T47D (cell line): Measurements from ENCODE around the gene ACER1.
A peak's percentile ranks its signal among the peaks of the same experiment; 100 is the strongest.
"Not testable (repeated sequence)": the region's sequence is repeated elsewhere in the genome, so short reads cannot be mapped to it uniquely, and the experiment has no call there.

ENCODE experiments used
- DNase-seq, 2 experiments: peaks; one replicate each; pipeline versions ENCODE4 v3.0.0 to v3.0.0-alpha.2; 2011 to 2012; ENCODE audit warnings: low read depth in 1 of 2, low spot score in 1 of 2
- JUND ChIP-seq: IDR thresholded peaks from 2 replicates; pipeline ENCODE4 v1.6.1; 2012; ENCODE audit warnings: low read depth
- in situ Hi-C: cut with HindIII; loops from 2 replicates; pipeline ENCODE4 v1.10.0; 2016; ENCODE audit warnings: low sequenced_read_pairs, low pct_unique_long_range_greater_than_20kb

ACER1 gene

GRCh38 chr19:6372594-6373095 lies 39.2 kb upstream of the ACER1 start, which contains the start of gene ALKBH7:
Gene ALKBH7 (plus strand): TSS chr19:6372794. CDS start chr19:6372821, 27 bp downstream.
- in situ Hi-C loops = no loop called here
- no peak for TF ChIP-seq JUND
- DNase-seq = peak in 1 of 2 experiments; percentile 99

GRCh38 chr19:6364353-6364752 lies 30.9 kb upstream of the ACER1 start:
- TF ChIP-seq JUND = no peak
- no peak for DNase-seq
- in situ Hi-C loops = no loop called here

- in situ Hi-C loops = no loop called here
- TF ChIP-seq JUND = no peak
- no peak for DNase-seq
Observed at GRCh38 chr19:6362351-6362801, 29.0 kb upstream of the ACER1 start.

GRCh38 chr19:6362027-6362350 lies 28.6 kb upstream of the ACER1 start:
- in situ Hi-C loops = no loop called here
- no peak for DNase-seq
- TF ChIP-seq JUND = no peak

GRCh38 chr19:6360857-6361216 lies 27.4 kb upstream of the ACER1 start:
- in situ Hi-C loops, DNase-seq: not testable (repeated sequence)

GRCh38 chr19:6360445-6360844 lies 27.0 kb upstream of the ACER1 start:
- DNase-seq, in situ Hi-C loops: not testable (repeated sequence)

GRCh38 chr19:6359568-6360341 lies 26.3 kb upstream of the ACER1 start:
- no peak for TF ChIP-seq JUND
- no peak for DNase-seq
- in situ Hi-C loops = no loop called here

GRCh38 chr19:6358003-6358402 lies 24.6 kb upstream of the ACER1 start:
- TF ChIP-seq JUND = no peak

GRCh38 chr19:6357174-6357573 lies 23.8 kb upstream of the ACER1 start:
- no peak for DNase-seq
- no peak for TF ChIP-seq JUND
- in situ Hi-C loops = no loop called here

More at GRCh38 chr19:6358003-6358402, 24.6 kb upstream of the ACER1 start:
- in situ Hi-C loops = no loop called here
- DNase-seq = no peak

- in situ Hi-C loops, DNase-seq: not testable (repeated sequence)
Observed at GRCh38 chr19:6355321-6356040, 22.1 kb upstream of the ACER1 start.

- no peak for TF ChIP-seq JUND
- in situ Hi-C loops = no loop called here
Observed at GRCh38 chr19:6354098-6354674, 20.8 kb upstream of the ACER1 start.

GRCh38 chr19:6352381-6353165 lies 19.2 kb upstream of the ACER1 start:
- DNase-seq = peak in 1 of 2 experiments; percentile 85
- no peak for TF ChIP-seq JUND
- in situ Hi-C loops = no loop called here

More at GRCh38 chr19:6354098-6354674, 20.8 kb upstream of the ACER1 start:
- DNase-seq = no peak
